ENCODE data around the gene PRSS33. TPM values are rescaled to one million over a fixed set of nuclear protein-coding genes. Genes with fewer than 3 reads are reported as not detected.
A peak's percentile ranks its signal among the peaks of the same experiment; 100 is the strongest.

Gene PRSS33
- total and polyA plus RNA-seq, 8 donors = 0.13 to 0.75 (median 0.25) TPM; not detected in 2

GRCh38 chr16:2761472-2761871, 25.9 kb downstream of the PRSS33 start:
- DNase-seq (no peak), ATAC-seq (no peak)
- Histone ChIP-seq H3K36me3 (peaks cover 7 to 100% of the 10 kb centered on the region in 2 donors), H3K27me3 (no peaks in the 10 kb centered on the region), H3K4me1 (peaks cover 2 to 7% of the 10 kb centered on the region in 2 donors), H3K4me3 (no peak overlapping the region), H3K27ac (no peak overlapping the region), H3K9me3 (no peaks in the 10 kb centered on the region)
- TF ChIP-seq CTCF (IDR thresholded peaks at IDR 0.05) = no peak
- intact Hi-C loops (cut with DNase I) = no loop called here

GRCh38 chr16:2757344-2757743, 30.0 kb downstream of the PRSS33 start:
- DNase-seq = no peak
- ATAC-seq = no peak
- TF ChIP-seq CTCF (IDR thresholded peaks at IDR 0.05) = no peak
- peaks cover 25 to 38% of the 10 kb centered on the region in 2 donors for H3K4me1 ChIP-seq
- H3K4me3 ChIP-seq = no peak overlapping the region
- H3K27me3 ChIP-seq = no peaks in the 10 kb centered on the region
- H3K9me3 ChIP-seq = no peaks in the 10 kb centered on the region
- H3K27ac ChIP-seq = no peak overlapping the region
- H3K36me3 ChIP-seq = peaks cover 0 to 64% of the 10 kb centered on the region in 2 donors
- intact Hi-C loops (cut with DNase I) = no loop called here

GRCh38 chr16:2756288-2757015, 30.9 kb downstream of the PRSS33 start:
- Histone ChIP-seq H3K4me1 (peaks cover 31 to 44% of the 10 kb centered on the region in 2 donors), H3K27ac (no peak overlapping the region), H3K9me3 (no peaks in the 10 kb centered on the region), H3K27me3 (no peaks in the 10 kb centered on the region), H3K4me3 (no peak overlapping the region), H3K36me3 (peaks cover 0 to 55% of the 10 kb centered on the region in 2 donors)
- intact Hi-C loops (cut with DNase I) = no loop called here
- no peak for TF ChIP-seq CTCF (IDR thresholded peaks at IDR 0.05)
- no peak for ATAC-seq
- DNase-seq = no peak

GRCh38 chr16:2755158-2755557, 32.2 kb downstream of the PRSS33 start:
- DNase-seq = no peak

GRCh38 chr16:2753733-2754020, 33.7 kb downstream of the PRSS33 start:
- peaks cover 32 to 45% of the 10 kb centered on the region in 2 donors for H3K4me1 ChIP-seq
- ATAC-seq (peak; percentile 6), DNase-seq (peak in 1 of 4 donors; percentile 21)

More at GRCh38 chr16:2755158-2755557, 32.2 kb downstream of the PRSS33 start:
- no peaks in the 10 kb centered on the region for H3K27me3 ChIP-seq
- intact Hi-C loops (cut with DNase I) = no loop called here
- H3K27ac ChIP-seq = no peak overlapping the region
- ATAC-seq = no peak
- peak overlapping the region; percentile 87 to 99 for H3K4me3 ChIP-seq
- peaks cover 0 to 43% of the 10 kb centered on the region in 2 donors for H3K36me3 ChIP-seq
- TF ChIP-seq CTCF (IDR thresholded peaks at IDR 0.05) = no peak
- no peaks in the 10 kb centered on the region for H3K9me3 ChIP-seq
- peaks cover 32 to 45% of the 10 kb centered on the region in 2 donors for H3K4me1 ChIP-seq

More at GRCh38 chr16:2753733-2754020, 33.7 kb downstream of the PRSS33 start:
- Histone ChIP-seq H3K9me3 (no peaks in the 10 kb centered on the region), H3K27me3 (no peaks in the 10 kb centered on the region), H3K36me3 (peaks cover 0 to 28% of the 10 kb centered on the region in 2 donors), H3K27ac (peak overlapping the region; percentile 100), H3K4me3 (peak overlapping the region; percentile 87 to 99)
- no peak for TF ChIP-seq CTCF (IDR thresholded peaks at IDR 0.05)
- intact Hi-C loops (cut with DNase I) = no loop called here

All from left lung (tissue), 10 donors.